Measurements from ENCODE around the gene ETS1.

Gene ETS1

GRCh38 chr11:128620309-128621100 is 33.1 kb upstream of the ETS1 start:
- H3K27ac Mint-ChIP-seq = no peak overlapping the region
- no peak for DNase-seq
- H3K36me3 Mint-ChIP-seq (ENCODE audit: low read depth) = no peaks in the 10 kb centered on the region
- no peak for TF ChIP-seq CTCF (IDR thresholded peaks at IDR 0.05)
- peaks cover 40% of the 10 kb centered on the region for H3K27me3 Mint-ChIP-seq (ENCODE audit: low read depth, poor library complexity)
- H3K9me3 Mint-ChIP-seq = no peaks in the 10 kb centered on the region
- no peak overlapping the region for H3K4me3 Mint-ChIP-seq
- H3K4me1 Mint-ChIP-seq = peaks cover 97% of the 10 kb centered on the region

- Mint-ChIP-seq H3K27me3 (ENCODE audit: low read depth, poor library complexity) (peaks cover 46% of the 10 kb centered on the region), H3K4me1 (peaks cover 97% of the 10 kb centered on the region), H3K27ac (no peak overlapping the region), H3K9me3 (no peaks in the 10 kb centered on the region), H3K36me3 (ENCODE audit: low read depth) (no peaks in the 10 kb centered on the region), H3K4me3 (no peak overlapping the region)
- TF ChIP-seq CTCF (IDR thresholded peaks at IDR 0.05) = no peak
- DNase-seq = no peak
Measured at GRCh38 chr11:128619540-128620308, 32.4 kb upstream of the ETS1 start.

GRCh38 chr11:128619007-128619406 is 31.6 kb upstream of the ETS1 start:
- Mint-ChIP-seq H3K36me3 (ENCODE audit: low read depth) (no peaks in the 10 kb centered on the region), H3K4me3 (no peak overlapping the region), H3K4me1 (peaks cover 97% of the 10 kb centered on the region), H3K27ac (no peak overlapping the region), H3K27me3 (ENCODE audit: low read depth, poor library complexity) (peaks cover 48% of the 10 kb centered on the region), H3K9me3 (no peaks in the 10 kb centered on the region)
- no peak for TF ChIP-seq CTCF (IDR thresholded peaks at IDR 0.05)
- DNase-seq = no peak

- peaks cover 48% of the 10 kb centered on the region for H3K27me3 Mint-ChIP-seq (ENCODE audit: low read depth, poor library complexity)
- no peak for TF ChIP-seq CTCF (IDR thresholded peaks at IDR 0.05)
- no peak overlapping the region for H3K27ac Mint-ChIP-seq
- H3K4me1 Mint-ChIP-seq = peaks cover 93% of the 10 kb centered on the region
- DNase-seq = no peak
- H3K4me3 Mint-ChIP-seq = no peak overlapping the region
- no peaks in the 10 kb centered on the region for H3K36me3 Mint-ChIP-seq (ENCODE audit: low read depth)
- H3K9me3 Mint-ChIP-seq = no peaks in the 10 kb centered on the region
Measured at GRCh38 chr11:128618603-128619002, 31.2 kb upstream of the ETS1 start.

GRCh38 chr11:128616161-128616560 is 28.8 kb upstream of the ETS1 start:
- Mint-ChIP-seq H3K27me3 (ENCODE audit: low read depth, poor library complexity) (peaks cover 49% of the 10 kb centered on the region), H3K4me1 (peaks cover 74% of the 10 kb centered on the region), H3K4me3 (no peak overlapping the region), H3K27ac (no peak overlapping the region), H3K36me3 (ENCODE audit: low read depth) (no peaks in the 10 kb centered on the region), H3K9me3 (no peaks in the 10 kb centered on the region)
- TF ChIP-seq CTCF (IDR thresholded peaks at IDR 0.05) = no peak
- no peak for DNase-seq

All from nephron progenitor cell (in vitro differentiated cells).